Activated T-cell treated with anti-CD3 and anti-CD28 coated beads, Interleukin-2, amount 50 U/mL, for 1 hour (primary cell): ENCODE data around the gene DAB1.

Experiments used
- DNase-seq: peaks from one replicate; pipeline ENCODE4 v3.0.0-alpha.2; 2020

DAB1 gene

GRCh38 chr1:57061369-57061768 lies 362.5 kb downstream of the DAB1 start:
- no peak for DNase-seq

- DNase-seq: no peak
Measured at GRCh38 chr1:57060451-57060850, 363.4 kb downstream of the DAB1 start.

GRCh38 chr1:57058652-57059501 lies 365.0 kb downstream of the DAB1 start:
- DNase-seq: no peak

GRCh38 chr1:57048856-57049255 lies 375.0 kb downstream of the DAB1 start:
- no peak for DNase-seq

- DNase-seq: no peak
Measured at GRCh38 chr1:57046462-57046861, 377.4 kb downstream of the DAB1 start.

- DNase-seq: no peak
Measured at GRCh38 chr1:57041901-57042300, 382.0 kb downstream of the DAB1 start.

- no peak for DNase-seq
Measured at GRCh38 chr1:57040811-57041210, 383.0 kb downstream of the DAB1 start.

- DNase-seq: no peak
Measured at GRCh38 chr1:57036641-57037579, 386.9 kb downstream of the DAB1 start.

GRCh38 chr1:57034713-57035112 lies 389.1 kb downstream of the DAB1 start:
- DNase-seq: no peak

- DNase-seq: no peak
Measured at GRCh38 chr1:57033222-57034001, 390.4 kb downstream of the DAB1 start.

GRCh38 chr1:57026624-57027354 lies 397.1 kb downstream of the DAB1 start:
- no peak for DNase-seq

- no peak for DNase-seq
Measured at GRCh38 chr1:57024855-57025254, 399.0 kb downstream of the DAB1 start.

- DNase-seq: no peak
Measured at GRCh38 chr1:57024428-57024827, 399.4 kb downstream of the DAB1 start.

GRCh38 chr1:57020216-57020615 lies 403.6 kb downstream of the DAB1 start:
- no peak for DNase-seq

- no peak for DNase-seq
Measured at GRCh38 chr1:57019236-57019839, 404.5 kb downstream of the DAB1 start.

GRCh38 chr1:57018119-57018518 lies 405.7 kb downstream of the DAB1 start:
- DNase-seq: no peak

- DNase-seq: no peak
Measured at GRCh38 chr1:57017717-57018116, 406.1 kb downstream of the DAB1 start.

- DNase-seq: no peak
Measured at GRCh38 chr1:57017200-57017599, 406.7 kb downstream of the DAB1 start.

- no peak for DNase-seq
Measured at GRCh38 chr1:57015071-57015470, 408.8 kb downstream of the DAB1 start.

GRCh38 chr1:57013522-57013921 lies 410.3 kb downstream of the DAB1 start:
- no peak for DNase-seq

GRCh38 chr1:57012315-57012714 lies 411.5 kb downstream of the DAB1 start:
- DNase-seq: no peak

- DNase-seq: no peak
Measured at GRCh38 chr1:57010511-57010910, 413.3 kb downstream of the DAB1 start.
